SK-N-MC (cell line): Measurements from ENCODE around the gene PI4KA.

Experiments used
- EZH2 ChIP-seq: fragments of 200-600 bp; sonication (generic); IDR thresholded peaks from one replicate; pipeline ENCODE4 v1.6.1; 2017; ENCODE audit warnings: antibody characterized with exemption
- POLR2AphosphoS5 ChIP-seq: IDR thresholded peaks from 2 replicates; pipeline ENCODE4 v1.6.1; 2012; ENCODE audit warnings: mild to moderate bottlenecking, low read depth, low read length, borderline replicate concordance

DNA sequence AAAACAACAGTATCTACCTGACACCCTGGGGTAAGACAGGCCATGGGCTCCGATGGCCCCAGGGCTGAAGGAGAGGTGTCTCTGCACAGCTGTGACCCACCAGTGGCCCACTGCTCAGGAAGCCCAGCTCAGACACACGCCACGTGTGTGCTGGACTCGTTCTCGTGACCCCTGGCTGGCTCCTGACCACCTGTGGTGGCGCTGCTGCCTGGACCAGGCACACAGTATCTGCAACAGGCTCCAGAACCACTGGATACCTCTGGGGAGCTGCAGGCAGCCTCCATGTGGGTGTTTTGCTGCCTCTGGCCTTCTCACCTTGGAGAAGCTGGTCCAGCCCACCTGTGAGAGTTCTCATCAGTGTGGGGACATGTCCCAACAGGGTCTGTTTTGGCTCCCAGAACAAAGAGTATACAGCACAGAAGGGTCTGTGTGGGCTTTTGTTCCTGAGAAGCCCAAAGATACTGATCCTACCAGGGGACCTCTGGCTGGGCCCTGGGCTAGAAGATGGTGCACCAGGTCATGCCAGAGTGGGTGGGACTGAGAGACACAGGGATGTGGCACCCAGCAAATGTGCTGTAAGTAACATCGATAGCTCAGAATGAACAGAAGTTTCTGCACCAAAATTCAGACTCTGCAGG is 106.4 kb downstream of the PI4KA start:
- TF ChIP-seq EZH2: no peak
- TF ChIP-seq POLR2AphosphoS5: no peak
